Cortex of kidney (tissue), 1 donor: Measurements from ENCODE around the gene PADI2.

ENCODE experiments used
- DNase-seq: peaks from one replicate; lab custom pipeline; 2025; lab: John Stamatoyannopoulos, UW

Gene PADI2

DNA sequence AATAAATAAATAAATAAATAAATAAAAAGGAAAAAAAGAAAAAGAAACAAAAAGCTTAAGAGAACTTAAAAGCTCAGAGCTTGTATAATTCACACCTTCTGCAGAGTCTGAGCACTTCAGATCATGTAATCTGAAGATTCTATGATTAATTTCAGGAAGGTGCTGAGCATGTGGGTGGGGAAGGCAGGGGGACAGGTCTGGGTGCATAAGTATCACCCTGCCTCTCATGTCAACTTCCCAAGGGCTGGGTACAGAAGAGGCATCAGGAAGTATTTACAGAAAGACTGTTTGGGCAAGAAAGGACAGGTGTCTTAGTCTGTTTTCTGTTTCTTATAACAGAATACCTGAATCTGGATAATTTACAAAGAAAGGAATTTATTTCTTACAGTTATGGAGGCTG lies 20.4 kb upstream of the PADI2 start:
- no peak for DNase-seq

DNA sequence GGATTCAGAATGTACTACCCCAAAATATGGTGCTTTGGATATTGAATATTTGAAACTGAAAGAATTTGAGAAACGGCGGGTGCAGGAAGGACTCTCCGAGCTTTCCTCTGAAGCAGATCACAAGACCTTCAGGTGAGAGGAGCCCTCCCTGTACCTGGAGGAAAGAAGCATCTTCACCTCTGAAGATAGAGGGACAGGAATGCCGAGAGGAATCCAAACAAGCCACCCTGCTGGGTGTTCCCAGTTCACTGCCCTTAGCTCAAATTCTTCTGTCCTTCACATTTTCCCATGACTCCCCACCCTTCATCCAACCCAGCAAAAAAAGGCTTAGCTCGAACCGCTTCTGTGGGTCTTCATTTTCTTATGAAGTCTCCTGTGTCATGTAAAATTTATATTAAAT lies 18.2 kb upstream of the PADI2 start:
- no peak for DNase-seq

DNA sequence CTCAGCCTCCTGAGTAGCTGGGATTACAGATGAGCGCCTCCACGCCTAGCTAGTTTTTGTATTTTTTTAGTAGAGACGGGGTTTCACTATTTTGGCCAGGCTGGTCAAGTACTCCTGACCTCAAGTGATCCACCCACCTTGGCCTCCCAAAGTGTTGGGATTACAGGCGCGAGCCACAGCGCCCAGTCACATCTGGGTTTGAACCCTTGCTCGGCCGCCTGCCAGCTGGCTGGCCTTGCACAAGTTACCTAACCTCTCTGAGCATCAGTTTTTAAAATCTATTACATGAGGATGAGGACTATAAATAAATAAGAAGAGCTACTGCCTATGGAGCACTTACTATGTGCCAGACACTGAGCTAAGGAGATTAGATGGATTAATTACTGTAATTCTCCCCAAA lies 17.7 kb upstream of the PADI2 start:
- no peak for DNase-seq

DNA sequence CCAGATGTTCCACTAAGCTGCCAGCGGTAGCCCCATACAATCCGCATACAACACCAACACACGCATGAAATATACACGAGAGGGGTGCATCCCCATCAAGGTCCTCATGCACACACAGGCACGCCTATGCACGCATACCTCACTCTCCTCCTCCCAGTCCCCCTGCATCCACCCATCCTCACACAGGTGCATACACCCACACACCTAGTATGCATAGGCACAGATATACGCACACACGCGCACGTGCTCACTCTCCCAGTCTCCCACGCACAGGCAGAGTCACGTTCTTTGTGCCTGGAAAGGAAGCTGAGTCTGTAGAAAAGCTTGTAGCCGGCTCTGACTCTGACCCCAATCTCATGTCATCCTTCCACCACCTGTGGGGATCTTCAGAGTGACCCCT lies 16.9 kb upstream of the PADI2 start:
- no peak for DNase-seq

DNA sequence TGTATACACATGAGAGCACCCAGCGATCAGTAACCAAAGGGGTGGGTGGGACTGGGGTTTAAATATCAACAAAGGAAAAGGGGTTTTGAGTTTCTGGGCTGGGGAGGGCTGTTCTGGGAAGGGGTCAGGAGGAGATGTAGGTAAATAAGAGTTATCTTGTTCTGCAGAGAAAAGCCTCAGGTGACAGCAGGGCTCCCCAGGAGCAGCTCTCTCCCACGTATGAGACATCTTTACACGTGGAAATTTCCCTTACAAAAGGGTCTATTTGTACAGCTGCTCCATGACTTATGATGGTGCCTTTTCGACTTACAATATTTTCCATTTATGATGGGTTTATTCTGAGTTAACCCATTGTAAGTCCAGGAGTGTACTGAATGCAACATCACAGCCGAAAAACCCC lies 16.3 kb upstream of the PADI2 start:
- DNase-seq: no peak

DNA sequence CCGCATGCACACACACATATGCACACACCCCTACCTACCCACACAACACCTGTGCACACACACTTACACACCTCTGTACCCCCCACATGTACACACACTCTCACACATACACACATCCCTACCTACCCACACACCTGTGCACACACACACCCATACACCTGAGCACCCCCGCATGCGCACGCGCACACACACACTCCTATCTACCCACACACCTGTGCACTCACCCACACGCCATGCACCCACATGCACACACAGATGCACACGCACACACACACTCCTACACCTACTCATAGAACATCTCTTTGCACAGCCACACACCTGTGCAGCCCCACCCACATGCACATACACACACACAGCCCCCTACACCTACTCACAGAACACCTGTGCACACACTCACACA lies 15.5 kb upstream of the PADI2 start:
- no peak for DNase-seq

DNA sequence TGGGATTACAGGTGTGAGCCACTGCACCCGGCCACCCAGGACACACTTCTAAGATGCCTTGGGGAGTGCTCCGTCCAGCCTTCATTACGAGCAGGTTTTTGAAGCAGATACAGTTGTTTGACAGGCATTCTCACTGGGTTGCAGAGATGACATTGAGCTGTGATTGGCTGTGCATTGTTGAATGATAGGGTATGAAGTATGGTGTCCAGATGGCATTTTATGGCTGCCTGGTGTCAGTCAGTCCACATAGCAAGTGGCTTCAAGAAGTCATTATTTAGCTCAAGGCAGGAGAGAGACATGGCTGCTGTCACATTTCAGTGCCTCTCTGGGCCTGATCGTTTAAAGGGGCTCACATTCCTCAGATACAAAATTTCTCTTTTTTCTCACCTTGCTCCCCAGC lies 14.8 kb upstream of the PADI2 start:
- DNase-seq: no peak

DNA sequence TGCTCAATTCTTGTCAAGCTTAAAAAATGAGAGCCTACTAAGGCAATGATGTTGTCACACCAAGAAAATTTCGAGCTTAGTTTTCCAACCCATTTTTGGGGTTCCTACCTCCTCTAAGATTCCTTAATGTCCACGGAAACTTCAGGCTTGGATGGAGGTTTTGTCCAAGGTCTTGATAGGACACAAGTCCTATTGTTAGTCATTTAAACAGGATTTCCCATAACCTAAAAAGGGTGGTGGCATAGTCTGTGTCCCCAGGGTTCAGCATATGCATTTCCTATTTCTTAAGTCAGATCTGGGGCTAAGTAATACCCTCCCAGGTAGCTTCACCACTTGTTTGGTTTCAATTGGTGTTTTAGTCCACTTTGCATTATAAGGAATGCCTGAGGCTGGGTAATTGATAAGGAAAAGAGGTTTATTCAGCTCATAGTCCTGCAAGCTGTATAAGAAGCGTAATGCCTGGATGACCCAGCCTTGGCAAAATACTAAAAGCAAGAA lies 10.9 kb upstream of the PADI2 start:
- no peak for DNase-seq

DNA sequence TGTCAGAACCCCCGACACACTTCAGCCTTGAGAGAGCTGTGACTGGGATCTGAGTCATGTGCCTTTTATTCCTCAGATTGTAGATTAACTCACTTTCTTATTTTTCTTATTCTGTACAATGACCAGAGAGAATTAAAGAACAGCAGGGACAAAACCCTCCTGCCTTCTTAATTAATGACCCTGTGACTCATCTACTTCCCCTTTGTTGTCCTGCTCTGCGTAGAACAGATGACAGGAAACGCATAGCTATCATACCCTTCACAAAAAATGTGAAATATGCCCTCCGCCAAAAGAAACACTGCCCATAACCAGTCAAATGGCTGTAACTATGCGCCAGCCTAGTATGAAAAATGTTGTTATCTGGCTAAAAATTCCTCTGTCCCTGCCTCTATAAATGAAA lies 9.1 kb upstream of the PADI2 start:
- DNase-seq: no peak

DNA sequence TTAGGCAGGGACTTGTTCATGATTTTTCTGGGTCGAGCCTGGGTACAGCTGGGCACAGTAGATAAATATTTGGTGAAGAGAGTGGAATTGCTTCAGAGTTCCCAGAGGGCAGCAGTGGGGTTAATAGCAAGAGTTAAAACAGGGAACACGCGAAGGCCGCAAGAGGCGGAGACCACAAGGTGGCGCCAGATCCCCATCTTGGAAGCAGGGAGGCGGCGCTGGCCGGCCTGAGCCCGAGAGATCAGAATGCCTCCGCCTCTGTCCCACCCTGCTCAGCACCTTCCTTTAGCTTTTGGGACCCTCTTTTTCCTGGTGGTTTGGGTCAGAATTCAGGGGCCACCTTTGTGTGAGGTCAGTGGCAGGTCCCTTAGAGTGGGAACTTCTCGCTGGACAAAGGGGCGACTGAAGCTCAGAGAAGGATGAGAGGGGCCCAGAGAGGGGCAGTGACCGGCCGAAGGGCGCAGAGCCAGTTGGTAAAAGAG lies 6.5 kb upstream of the PADI2 start:
- no peak for DNase-seq

DNA sequence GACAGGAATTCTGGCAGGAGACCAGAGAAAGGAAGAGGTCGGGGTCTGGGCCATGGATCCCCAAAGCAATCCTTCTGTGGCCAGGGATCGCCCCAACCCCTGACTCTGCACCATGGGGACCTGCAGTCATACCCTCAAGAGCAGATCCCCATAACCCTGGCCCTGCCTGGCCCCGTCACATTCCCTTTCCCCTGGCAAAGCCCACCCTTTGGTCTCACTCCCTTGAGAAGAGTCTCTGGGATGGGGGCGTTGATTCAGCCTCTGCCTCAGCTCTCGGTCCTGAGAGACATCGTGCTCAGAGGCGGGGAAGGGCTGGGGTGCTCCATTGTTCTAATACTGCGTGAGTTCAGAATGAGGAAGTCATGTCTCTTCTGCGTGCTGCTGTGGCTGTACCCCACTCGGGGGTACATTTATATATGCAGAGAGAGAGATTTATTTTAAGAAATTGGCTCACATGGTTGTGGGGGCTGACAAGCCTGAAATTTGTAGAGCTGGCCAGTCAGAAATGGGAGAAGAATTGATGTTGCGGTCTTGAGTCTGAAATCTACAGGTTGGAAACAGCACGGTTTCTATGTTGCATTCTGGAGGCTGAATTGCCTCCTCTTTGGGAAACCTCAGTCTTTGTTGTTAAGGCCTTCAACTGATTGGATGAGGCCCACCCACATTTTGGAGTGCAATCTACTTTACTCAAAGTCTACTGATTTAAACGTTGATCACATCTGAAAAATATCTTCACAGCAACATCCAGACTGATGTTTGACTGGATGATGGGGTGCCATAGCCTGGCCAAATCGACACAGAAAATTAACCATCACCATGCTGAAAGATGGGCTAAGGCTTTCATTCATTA lies 4.2 kb upstream of the PADI2 start:
- no peak for DNase-seq

DNA sequence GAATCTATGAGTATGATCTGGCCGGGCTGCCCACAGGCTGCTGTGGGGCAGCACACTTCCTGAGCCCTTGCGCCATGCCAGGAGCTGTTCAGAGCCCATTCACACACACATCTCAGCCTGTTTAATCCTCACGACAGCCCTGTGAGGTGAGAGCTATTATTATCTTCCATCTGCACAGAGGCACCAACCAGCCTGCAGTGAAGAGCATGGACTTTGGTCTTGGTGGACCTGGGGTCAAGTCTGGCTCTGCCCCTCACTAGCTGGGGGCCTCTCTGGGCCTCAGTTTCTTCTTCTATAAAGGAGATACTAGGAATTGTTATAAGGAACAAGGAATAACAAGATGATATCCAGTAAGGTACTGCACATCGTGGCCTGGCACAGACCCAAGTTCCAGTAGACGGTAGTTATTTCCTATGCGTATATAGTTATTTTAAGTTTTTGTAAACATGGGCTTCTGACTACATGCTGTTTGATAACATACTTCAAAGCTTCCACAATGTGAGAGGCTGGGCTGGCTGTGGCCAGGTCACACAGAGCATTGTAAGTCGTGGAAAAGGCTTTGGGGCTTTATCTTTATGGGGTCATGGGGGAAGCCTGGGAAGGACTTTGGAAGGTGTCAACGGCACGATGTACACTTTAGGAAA lies 3.4 kb upstream of the PADI2 start:
- DNase-seq: no peak

DNA sequence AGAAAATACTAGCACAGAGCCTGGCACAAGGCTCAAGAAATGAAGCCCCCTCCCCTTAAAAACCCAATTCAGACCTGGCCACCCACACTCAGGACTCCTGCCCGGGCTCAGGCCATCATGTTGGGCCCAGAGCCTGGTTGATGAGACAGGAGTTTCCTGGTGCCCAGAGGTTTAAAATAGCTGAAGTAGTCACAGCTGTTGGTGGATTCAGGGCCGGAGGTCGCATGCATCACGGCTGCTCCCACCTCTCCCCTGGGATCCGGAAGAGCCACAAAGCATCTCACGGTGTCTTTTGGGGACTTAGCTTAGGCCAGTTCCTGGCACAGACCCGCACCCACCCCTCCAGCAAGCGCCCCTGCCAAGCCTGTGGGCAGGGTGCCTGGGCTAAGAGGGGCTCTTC lies 2.6 kb upstream of the PADI2 start:
- DNase-seq: no peak

DNA sequence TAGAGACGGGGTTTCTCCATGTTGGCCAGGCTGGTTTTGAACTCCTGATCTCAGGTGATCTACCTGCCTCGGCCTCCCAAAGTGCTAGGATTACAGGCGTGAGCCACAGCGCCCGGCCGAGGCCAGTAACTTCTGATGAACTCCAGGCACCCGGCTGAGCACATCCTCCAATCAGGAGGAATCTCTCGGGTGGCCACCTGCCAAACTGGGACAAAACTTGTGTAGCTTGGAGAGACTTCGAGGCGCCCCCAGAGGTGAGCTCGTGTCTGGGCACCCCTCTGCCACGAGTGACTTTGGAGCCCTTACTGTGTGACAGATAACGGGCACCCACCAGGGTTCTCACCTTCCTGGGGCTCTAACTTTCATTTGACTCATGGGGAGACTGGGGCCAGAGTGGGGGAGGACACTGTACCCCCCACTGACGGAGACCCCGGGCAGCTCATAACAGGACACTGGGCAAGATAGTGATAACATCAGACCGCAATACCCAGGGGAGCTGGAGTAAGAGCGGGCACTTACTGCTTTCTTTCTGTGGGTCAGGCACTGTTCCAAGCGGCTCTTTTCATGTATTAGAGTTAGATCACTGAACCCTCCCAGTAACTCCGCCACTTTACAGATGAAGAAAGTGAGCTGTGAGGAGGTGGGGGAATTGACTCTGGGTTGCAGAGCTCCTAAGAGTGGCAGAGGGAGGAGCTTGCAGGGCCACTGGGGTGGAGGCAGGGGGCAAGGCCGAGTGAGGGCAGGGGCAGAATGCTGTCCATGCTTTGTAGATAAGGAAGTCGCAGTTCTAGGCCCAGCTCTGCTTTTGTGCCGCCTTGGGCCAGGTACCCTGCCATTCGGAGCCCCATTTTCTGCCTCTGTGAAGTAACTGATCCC lies 1.9 kb upstream of the PADI2 start:
- DNase-seq: no peak

DNA sequence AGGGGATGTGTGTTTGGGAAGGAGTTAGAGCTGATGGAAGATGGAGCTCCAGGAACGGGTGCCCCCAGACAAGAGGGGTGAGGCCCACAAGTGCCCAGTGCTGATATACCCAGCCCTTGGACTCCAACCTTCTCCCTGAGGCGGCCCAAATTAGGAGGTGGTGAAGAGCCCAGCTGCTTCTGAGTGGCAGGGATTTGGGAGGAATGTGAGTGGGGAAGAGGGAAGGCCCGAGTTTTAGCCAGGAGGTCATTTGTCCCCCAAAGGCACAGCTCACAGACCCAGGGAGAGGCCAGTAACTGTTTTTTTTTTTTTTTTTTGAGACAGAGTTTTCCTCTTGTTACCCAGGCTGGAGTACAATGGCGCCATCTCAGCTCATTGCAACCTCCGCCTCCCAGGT lies 1.2 kb upstream of the PADI2 start:
- no peak for DNase-seq

DNA sequence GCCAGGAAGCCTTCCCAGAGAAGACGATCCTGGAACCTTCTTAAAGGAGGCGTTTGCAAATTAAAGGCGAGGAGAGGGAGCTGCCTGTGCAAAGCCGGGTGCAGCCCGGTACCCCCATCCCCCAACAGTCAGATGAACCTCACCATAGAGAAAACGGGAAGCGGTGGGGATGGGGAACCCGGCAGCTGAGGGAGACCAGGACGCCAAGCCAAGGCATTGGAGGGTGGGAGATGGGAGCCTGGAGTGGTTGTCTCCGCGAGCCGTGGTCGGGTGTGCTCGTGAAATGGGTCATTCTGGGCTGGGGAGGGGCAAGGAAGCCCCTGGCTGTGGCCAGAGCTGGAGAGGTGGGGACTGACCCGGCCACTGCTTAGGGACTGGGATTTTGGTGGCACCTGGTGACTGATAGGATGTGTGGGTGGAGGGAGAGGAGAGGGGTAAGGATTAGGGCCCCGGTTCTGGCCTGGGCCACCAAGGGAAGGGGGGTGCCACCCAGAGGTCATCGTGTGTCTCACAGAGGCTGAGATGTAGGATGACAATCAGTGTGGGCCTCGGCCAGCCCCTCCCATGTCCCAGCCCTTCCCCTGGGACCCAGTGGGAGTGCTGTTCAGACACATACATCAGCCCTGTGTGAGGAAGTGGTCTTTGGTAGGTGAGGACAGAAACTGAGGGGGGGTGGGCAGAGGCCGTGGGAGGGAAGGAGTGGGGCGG lies 676 bp upstream of the PADI2 start:
- DNase-seq: no peak

DNA sequence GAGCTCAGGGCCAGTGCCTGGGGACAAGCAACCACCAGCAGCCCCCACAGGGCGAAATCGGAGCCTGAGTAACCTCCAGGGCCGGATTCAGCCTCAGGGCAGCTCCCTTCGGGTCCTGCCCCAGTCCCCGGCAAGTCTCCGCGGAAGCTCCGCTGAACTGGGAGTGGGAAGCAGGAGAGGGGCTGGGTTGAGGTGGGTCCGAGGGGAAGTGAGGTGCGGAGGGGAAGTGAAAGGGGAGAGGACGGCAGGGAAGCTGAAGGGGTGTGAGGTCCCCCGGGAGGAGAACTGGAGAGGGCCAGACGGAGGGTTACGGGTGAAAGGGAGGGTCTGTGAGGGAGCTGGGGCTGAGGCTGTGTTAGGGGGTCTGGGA lies 560 bp downstream of the PADI2 start:
- no peak for DNase-seq

DNA sequence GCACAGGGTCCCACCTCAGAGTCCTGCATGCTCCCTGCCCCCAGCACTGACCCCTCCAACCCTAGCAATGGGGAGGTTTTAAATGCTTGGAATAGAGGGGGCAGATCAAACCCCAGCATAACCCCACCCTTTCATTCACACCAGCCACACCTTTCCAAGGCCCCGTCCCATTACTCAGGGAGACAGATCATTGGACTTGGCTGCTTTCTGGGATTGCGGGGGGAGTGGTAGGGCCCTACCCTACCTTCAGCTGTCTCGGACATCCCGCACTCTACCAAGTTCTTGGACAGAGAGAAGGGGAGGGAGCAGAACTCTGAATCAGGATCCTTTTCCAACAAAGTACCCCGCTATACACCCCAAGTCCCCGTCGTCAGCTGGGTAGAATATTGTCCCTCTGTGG lies 983 bp downstream of the PADI2 start:
- no peak for DNase-seq

DNA sequence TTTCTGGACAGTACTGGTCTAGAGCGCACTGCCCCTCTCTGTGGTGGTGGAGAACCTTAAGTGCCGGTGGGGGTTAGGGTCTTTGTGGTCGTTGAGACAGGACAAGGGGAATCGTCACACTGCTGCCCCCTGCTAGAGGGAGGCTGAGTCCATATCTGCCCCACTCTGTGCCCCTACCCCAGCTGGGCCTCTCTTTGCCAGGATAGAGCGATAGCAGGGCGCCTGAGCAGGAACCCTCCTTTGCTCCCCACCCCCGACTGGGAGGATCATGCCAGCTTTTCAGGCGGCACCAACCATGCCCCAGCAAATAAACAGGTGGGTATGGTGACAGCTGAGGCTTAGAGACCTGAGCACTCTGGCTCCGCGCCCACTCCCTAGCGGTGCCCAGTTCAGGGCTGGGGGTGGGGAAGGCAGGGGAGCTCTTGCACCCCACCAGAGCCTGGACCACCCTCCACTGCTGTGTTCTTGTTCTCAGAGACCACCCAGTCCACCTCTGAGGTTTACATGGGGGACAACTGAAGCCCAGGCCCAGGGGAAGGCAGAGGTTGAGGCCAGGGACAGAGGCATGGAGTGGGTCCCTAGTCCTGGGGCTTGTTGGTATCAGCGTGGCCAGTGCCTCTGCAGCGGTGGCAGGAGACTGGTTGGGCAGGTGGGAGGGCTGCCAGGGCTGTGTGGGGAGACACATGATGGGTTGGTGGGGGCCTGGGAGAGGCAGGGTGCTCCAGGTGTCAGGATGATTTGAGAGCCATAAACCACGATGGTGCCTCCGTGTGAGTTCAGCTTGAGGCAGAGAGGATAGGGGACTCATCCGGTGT lies 1.6 kb downstream of the PADI2 start:
- no peak for DNase-seq

DNA sequence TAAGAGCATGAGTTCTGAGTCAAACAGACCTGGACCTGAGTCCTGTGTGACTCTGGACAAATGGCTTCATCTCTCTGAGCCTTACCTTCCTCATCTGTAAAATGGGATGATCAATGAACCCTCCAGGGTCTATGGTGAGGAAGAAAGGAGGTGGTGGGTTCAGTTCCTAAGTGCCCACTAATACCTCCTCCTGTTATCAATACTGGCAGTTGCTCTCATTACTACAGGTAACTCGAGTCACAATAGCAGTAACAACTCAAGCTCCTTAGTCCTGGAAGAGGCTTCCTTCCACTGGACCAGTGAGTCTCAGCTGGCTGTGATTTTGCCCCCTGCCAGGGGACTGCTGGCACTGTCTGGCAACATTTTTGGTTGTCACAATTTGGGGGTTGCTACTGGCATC lies 2.6 kb downstream of the PADI2 start:
- DNase-seq: no peak

DNA sequence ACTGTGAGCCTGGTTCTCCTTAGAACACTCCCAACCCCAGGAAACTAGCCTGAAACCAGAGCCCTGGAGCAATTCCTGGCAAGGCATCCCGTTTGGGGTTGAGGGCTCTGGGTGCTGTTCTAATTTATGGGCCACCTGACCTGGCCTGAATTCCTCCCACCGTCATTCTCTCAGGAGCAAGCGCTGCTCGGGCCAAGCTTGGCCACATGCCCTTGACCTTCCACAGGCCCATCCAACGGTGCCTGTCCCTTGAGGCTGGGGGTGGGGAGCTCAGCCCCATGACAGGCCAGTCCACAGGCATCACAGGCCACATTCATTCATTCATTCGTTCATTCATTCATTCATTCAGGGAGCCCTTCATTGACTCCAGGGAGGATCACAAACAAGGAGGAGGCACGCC lies 5.3 kb downstream of the PADI2 start:
- DNase-seq: no peak
